K562 (cell line): ENCODE results near the gene KMT2E. TPM values are rescaled to one million over a fixed set of nuclear protein-coding genes. Genes with fewer than 3 reads are reported as not detected.

ENCODE experiments used
- ATAC-seq: fragments of 200-7000 bp; cut with Tn5 transposase; 3 replicates; pipeline ENCODE4 v1.9.1; 2020; ENCODE audit warnings: moderate library complexity
- BruUV-seq: library from RNA; stranded (reverse); fragments of 400-500 nt; replicated peaks from 2 replicates; lab custom pipeline; 2021; lab: Mats Ljungman, UMichigan
- CTCF ChIA-PET: fragments of 300-600 bp; formaldehyde crosslinking; extraction: SDS; loops from one replicate; lab custom pipeline; 2021; ENCODE audit warnings: low intra/inter-chr PET ratio; lab: Yijun Ruan, JAX
- POLR2A ChIA-PET: fragments of 300-600, 350-650 bp; sonication (Branson Sonifier 250); formaldehyde crosslinking; extraction: SDS; loops from one replicate; lab custom pipeline; 2021; ENCODE audit warnings: antibody characterized with exemption, inconsistent platforms; lab: Yijun Ruan, JAX
- DNase-seq, 4 experiments: peaks; one replicate each; pipeline versions ENCODE4 v3.0.0 to v3.0.0-alpha.2; 2011 to 2018; ENCODE audit warnings: low spot score in 3 of 4, mixed read lengths in 3 of 4; ENCODE audit errors: extremely low read depth in 1 of 4
- FAIRE-seq: peaks from 2 replicates; lab custom pipeline; 2011; peaks lifted over from hg19 to GRCh38; lab: Jason Lieb, UNC
- H2AFZ ChIP-seq: 2 replicates; pipeline ENCODE4 v1.6.0; 2011; ENCODE audit warnings: low read depth, low read length, control low read depth, inconsistent platforms
- H3K27ac ChIP-seq: fragments of 200-600 bp; 3 replicates; pipeline ENCODE4 v1.8.0; 2011; ENCODE audit warnings: low read depth, mild to moderate bottlenecking, control low read depth, inconsistent platforms, low read length, moderate library complexity, mixed read lengths; ENCODE audit errors: extremely low read depth
- H3K27me3 ChIP-seq, 2 experiments: fragments of 300-600 bp in 1 of 2; 2 replicates in 1 of 2; 3 replicates in 1 of 2; pipeline versions ENCODE4 v1.6.0 to v1.8.0; 2011; ENCODE audit warnings: inconsistent platforms in 2 of 2, low read length in 2 of 2, mild to moderate bottlenecking in 1 of 2, mixed read lengths in 1 of 2, moderate library complexity in 1 of 2; ENCODE audit not compliant: control insufficient read depth in 2 of 2, insufficient read depth in 2 of 2
- H3K36me3 ChIP-seq: fragments of 300-600 bp; 3 replicates; pipeline ENCODE4 v1.8.0; 2011; ENCODE audit warnings: mild to moderate bottlenecking, low read length, inconsistent platforms; ENCODE audit not compliant: control insufficient read depth, insufficient read depth
- H3K4me1 ChIP-seq, 2 experiments: fragments of 200-600 bp in 1 of 2; replicated peaks in 1 of 2; 2 replicates in 1 of 2; 3 replicates in 1 of 2; pipeline versions ENCODE4 v1.5.1 to v1.8.0; 2011; ENCODE audit warnings: inconsistent platforms in 2 of 2, low read length in 2 of 2, mild to moderate bottlenecking in 1 of 2, mixed read lengths in 1 of 2, moderate library complexity in 1 of 2; ENCODE audit not compliant: control insufficient read depth in 2 of 2, insufficient read depth in 2 of 2
- H3K4me2 ChIP-seq: 2 replicates; pipeline ENCODE4 v1.6.1; 2011; ENCODE audit warnings: low read length, control low read depth, inconsistent platforms, mixed read lengths; ENCODE audit not compliant: insufficient read depth
- H3K4me3 ChIP-seq: fragments of 200-600 bp; sonication (generic), shearing (Covaris generic); 2 replicates; pipeline ENCODE4 v1.5.1; 2016; ENCODE audit warnings: control low read depth, inconsistent platforms
- H3K79me2 ChIP-seq: fragments of 200-600 bp; 3 replicates; pipeline ENCODE4 v1.8.0; 2011; ENCODE audit warnings: low read length, inconsistent platforms; ENCODE audit not compliant: control insufficient read depth, insufficient read depth
- H3K9ac ChIP-seq, 2 experiments: 2 replicates each; pipeline versions ENCODE4 v1.6.0 to v1.6.1; 2011; ENCODE audit warnings: low read depth in 2 of 2, low read length in 2 of 2, control low read depth in 1 of 2, inconsistent platforms in 1 of 2, mild to moderate bottlenecking in 1 of 2, mixed read lengths in 1 of 2; ENCODE audit not compliant: insufficient read depth in 1 of 2
- H3K9me1 ChIP-seq: one replicate; pipeline ENCODE4 v1.6.0; 2011; ENCODE audit warnings: inconsistent platforms, mild to moderate bottlenecking, low read length, moderate library complexity; ENCODE audit not compliant: control insufficient read depth, insufficient read depth
- H3K9me3 ChIP-seq: replicated peaks from 2 replicates; pipeline ENCODE4 v1.5.1; 2011; ENCODE audit warnings: low read depth, low read length, inconsistent platforms; ENCODE audit not compliant: control insufficient read depth, insufficient read depth
- H4K20me1 ChIP-seq: replicated peaks from 2 replicates; pipeline ENCODE4 v1.6.1; 2011; ENCODE audit warnings: low read length, inconsistent platforms, mixed read lengths; ENCODE audit not compliant: control insufficient read depth, insufficient read depth
- KAT7 ChIP-seq: sonication (generic); formaldehyde crosslinking; IDR thresholded peaks from 2 replicates; pipeline ENCODE4 v1.8.0; 2022; ENCODE audit warnings: missing genetic modification reagents, mild to moderate bottlenecking, borderline replicate concordance
- MEIS2 ChIP-seq: fragments of 450-650 bp; IDR thresholded peaks from 2 replicates; pipeline ENCODE4 v1.6.1; 2014; ENCODE audit warnings: mild to moderate bottlenecking; ENCODE audit not compliant: partially characterized antibody
- PML ChIP-seq: IDR thresholded peaks from 2 replicates; pipeline ENCODE4 v1.6.1; 2012; ENCODE audit warnings: low read length, inconsistent platforms
- POLR2A ChIP-seq: fragments of 450-650 bp; conservative IDR thresholded peaks from 2 replicates; pipeline ENCODE4 v1.6.1; 2016
- PRMT5 ChIP-seq: sonication (generic); formaldehyde crosslinking; IDR thresholded peaks from 2 replicates; pipeline ENCODE4 v1.5.0; 2020; ENCODE audit warnings: missing genetic modification reagents
- SAFB ChIP-seq: fragments of 200-400 bp; formaldehyde crosslinking; IDR thresholded peaks from 2 replicates; pipeline ENCODE4 v1.6.1; 2017; ENCODE audit warnings: low read depth, low read length, borderline replicate concordance
- ZNF507 ChIP-seq: conservative IDR thresholded peaks from 2 replicates; pipeline ENCODE4 v1.6.1; 2017; ENCODE audit warnings: missing genetic modification characterization, missing compliant biosample characterization
- whole genome bisulfite sequencing: fragments of 100-300 bp; shearing (Covaris generic); methylation state at CpG from one replicate; pipeline ENCODE4 v1.1.6; 2016; ENCODE audit warnings: low coverage, mixed read lengths; ENCODE audit not compliant: insufficient coverage; ENCODE audit errors: missing lambda C conversion rate; 5-methylcytosine and 5-hydroxymethylcytosine counted together
- in situ Hi-C: fragments of 300-500 bp; cut with MboI; formaldehyde crosslinking; loops from 4 replicates; pipeline ENCODE4 v1.15.0; 2018; ENCODE audit warnings: inconsistent platforms, mixed read lengths
- intact Hi-C: fragments of 100-400 bp; cut with micrococcal nuclease; formaldehyde crosslinking; loops from 2 replicates; pipeline ENCODE4 v1.14.2; 2022
- polyA plus RNA-seq, 8 experiments: library from polyadenylated mRNA; depleted of rRNA in 4 of 8; stranded (reverse) in 5 of 8; unstranded in 3 of 8; fragments of >200 nt; fragmentation: Nextera tagmentation in 2 of 8; fragmentation: Illumina TruSeq in 1 of 8; extraction: Ambion mirVana in 2 of 8; extraction: Trizol in 1 of 8; gene quantifications; 2 replicates each; pipeline versions ENCODE4 v1.2.1 to v1.2.3, GENCODE V29; 2011 to 2014; ENCODE audit warnings: inconsistent platforms in 1 of 8, missing spikeins in 1 of 8
- total RNA-seq, 7 experiments: library from RNA; depleted of rRNA in 6 of 7; stranded (reverse); fragments of >200 nt in 6 of 7; fragmentation: Illumina TruSeq in 2 of 7; extraction: Trizol in 2 of 7; gene quantifications; 2 replicates each; pipeline versions ENCODE4 v1.2.1 to v1.2.3, GENCODE V29; 2011 to 2021; ENCODE audit warnings: low replicate concordance in 1 of 7
- TF ChIP-seq, protein P1 (sequence below): sonication (generic); formaldehyde crosslinking; IDR thresholded peaks from 2 replicates; pipeline ENCODE4 v1.9.0; 2022; ENCODE audit warnings: mild to moderate bottlenecking, missing genetic modification reagents
- TF ChIP-seq, protein P2 (sequence below): fragments of 450-650 bp; IDR thresholded peaks from 2 replicates; pipeline ENCODE4 v1.6.1; 2016
- TF ChIP-seq, protein P3 (sequence below), 2 experiments: IDR thresholded peaks; 2 replicates each; pipeline ENCODE4 v1.6.1; 2012; ENCODE audit warnings: improper control_type of control experiment in 2 of 2, low read depth in 2 of 2, low read length in 2 of 2, borderline replicate concordance in 1 of 2
- TF ChIP-seq, protein P4 (sequence below), 2 experiments: IDR thresholded peaks in 1 of 2; conservative IDR thresholded peaks in 1 of 2; 2 replicates each; pipeline ENCODE4 v1.6.1; 2016; ENCODE audit warnings: low read depth in 2 of 2, mild to moderate bottlenecking in 1 of 2, missing compliant biosample characterization in 1 of 2, missing genetic modification characterization in 1 of 2, moderate library complexity in 1 of 2
- TF ChIP-seq, protein P5 (sequence below): sonication (generic); IDR thresholded peaks from 2 replicates; pipeline ENCODE4 v1.6.1; 2016

KMT2E gene
- total and polyA plus RNA-seq, 9 of the 15 experiments (the other 6 are each of a cell fraction or from before 2014, with no cell fraction given), result 8.9 to 55.3 (median 38.1) TPM

DNA sequence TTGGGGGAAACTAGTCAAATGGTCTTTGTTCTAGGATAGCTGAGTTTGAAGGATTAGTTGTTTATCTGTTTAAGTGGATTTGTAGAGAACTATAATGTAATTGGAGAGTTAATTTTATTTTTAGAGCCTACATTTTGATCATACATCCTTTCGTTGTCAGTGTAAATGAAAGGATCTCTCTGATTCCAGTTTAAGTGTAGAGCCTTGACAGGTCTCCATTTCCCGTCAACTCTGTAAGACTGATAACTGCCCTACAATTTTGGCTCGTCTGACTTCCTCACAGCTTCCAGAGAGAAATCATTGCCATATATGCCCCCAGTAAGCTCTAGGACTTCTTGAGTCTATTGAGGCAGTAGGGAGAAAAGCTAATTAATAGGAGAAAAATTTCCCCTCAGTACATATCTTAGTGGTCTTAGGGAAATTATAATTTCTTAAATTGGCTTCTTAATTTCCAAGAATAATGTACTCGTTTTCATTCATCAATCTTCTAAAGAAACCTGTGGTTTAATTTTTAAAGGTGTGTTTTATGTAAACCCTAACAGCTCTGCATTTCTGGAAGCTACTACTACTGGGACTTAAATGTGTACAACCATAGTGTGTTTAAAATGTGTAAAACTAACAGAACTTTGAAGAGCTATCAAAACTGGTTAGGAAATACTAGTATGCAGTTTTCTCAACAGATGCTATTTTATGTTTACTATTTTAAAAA, 3.8 kb downstream of the KMT2E start:
- peaks cover 11 to 17% of the 10 kb centered on the region in 2 experiments; a peak in 4 of 5 replicates for H3K4me1 ChIP-seq
- ATAC-seq (peak; percentile 7), DNase-seq (peak in 2 of 4 experiments; percentile 25 to 66), FAIRE-seq (peak; percentile 40)
- H4K20me1 ChIP-seq, result peaks cover 27% of the 10 kb centered on the region
- H3K9ac ChIP-seq, result peak overlapping the region in 1 of 2 experiments; percentile 100; a peak in 2 of 4 replicates
- peak overlapping the region; percentile 65 for H3K4me2 ChIP-seq
- POLR2A ChIA-PET, result interaction anchor here (0.6 to 5.7 kb wide), 9 partner anchors 9 to 50 kb away, joined by 3 to 144 read pairs (median 3); no protein-coding TSS in a partner anchor
- peak overlapping the region; percentile 78 for H3K4me3 ChIP-seq
- H3K27me3 ChIP-seq, result no peaks in the 10 kb centered on the region
- in situ Hi-C loops, result no loop called here
- H2AFZ ChIP-seq, result no peak overlapping the region
- peaks cover 98% of the 10 kb centered on the region for H3K79me2 ChIP-seq
- no peaks in the 10 kb centered on the region for H3K9me3 ChIP-seq
- intact Hi-C loops, result loop anchor here (10.0 kb wide), 2 partner anchors 367 to 507 kb away; partner anchors contain the start of genes PUS7 and SRPK2
- H3K36me3 ChIP-seq, result peaks cover 9% of the 10 kb centered on the region; the same call in 1 of the 3 replicates
- H3K9me1 ChIP-seq, result no peaks in the 10 kb centered on the region
- peak overlapping the region; percentile 37; the same call in 2 of the 3 replicates for H3K27ac ChIP-seq
- TF ChIP-seq PML, result no peak
- TF ChIP-seq, protein P1, sequence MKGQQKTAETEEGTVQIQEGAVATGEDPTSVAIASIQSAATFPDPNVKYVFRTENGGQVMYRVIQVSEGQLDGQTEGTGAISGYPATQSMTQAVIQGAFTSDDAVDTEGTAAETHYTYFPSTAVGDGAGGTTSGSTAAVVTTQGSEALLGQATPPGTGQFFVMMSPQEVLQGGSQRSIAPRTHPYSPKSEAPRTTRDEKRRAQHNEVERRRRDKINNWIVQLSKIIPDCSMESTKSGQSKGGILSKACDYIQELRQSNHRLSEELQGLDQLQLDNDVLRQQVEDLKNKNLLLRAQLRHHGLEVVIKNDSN (CRISPR knock-in tag), result no peak
- TF ChIP-seq POLR2A, result 0 out of 2 replicates have a peak, but pooled peaks have one; percentile 5
- TF ChIP-seq, protein P2, sequence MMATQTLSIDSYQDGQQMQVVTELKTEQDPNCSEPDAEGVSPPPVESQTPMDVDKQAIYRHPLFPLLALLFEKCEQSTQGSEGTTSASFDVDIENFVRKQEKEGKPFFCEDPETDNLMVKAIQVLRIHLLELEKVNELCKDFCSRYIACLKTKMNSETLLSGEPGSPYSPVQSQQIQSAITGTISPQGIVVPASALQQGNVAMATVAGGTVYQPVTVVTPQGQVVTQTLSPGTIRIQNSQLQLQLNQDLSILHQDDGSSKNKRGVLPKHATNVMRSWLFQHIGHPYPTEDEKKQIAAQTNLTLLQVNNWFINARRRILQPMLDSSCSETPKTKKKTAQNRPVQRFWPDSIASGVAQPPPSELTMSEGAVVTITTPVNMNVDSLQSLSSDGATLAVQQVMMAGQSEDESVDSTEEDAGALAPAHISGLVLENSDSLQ, result peak; percentile 69
- TF ChIP-seq, protein P3, sequence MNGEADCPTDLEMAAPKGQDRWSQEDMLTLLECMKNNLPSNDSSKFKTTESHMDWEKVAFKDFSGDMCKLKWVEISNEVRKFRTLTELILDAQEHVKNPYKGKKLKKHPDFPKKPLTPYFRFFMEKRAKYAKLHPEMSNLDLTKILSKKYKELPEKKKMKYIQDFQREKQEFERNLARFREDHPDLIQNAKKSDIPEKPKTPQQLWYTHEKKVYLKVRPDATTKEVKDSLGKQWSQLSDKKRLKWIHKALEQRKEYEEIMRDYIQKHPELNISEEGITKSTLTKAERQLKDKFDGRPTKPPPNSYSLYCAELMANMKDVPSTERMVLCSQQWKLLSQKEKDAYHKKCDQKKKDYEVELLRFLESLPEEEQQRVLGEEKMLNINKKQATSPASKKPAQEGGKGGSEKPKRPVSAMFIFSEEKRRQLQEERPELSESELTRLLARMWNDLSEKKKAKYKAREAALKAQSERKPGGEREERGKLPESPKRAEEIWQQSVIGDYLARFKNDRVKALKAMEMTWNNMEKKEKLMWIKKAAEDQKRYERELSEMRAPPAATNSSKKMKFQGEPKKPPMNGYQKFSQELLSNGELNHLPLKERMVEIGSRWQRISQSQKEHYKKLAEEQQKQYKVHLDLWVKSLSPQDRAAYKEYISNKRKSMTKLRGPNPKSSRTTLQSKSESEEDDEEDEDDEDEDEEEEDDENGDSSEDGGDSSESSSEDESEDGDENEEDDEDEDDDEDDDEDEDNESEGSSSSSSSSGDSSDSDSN (IDR thresholded peaks at IDR 0.05; ENCODE audit: borderline replicate concordance in 1 of 2, low read depth in 2 of 2, low read length in 2 of 2), result no peak
- TF ChIP-seq, protein P4, sequence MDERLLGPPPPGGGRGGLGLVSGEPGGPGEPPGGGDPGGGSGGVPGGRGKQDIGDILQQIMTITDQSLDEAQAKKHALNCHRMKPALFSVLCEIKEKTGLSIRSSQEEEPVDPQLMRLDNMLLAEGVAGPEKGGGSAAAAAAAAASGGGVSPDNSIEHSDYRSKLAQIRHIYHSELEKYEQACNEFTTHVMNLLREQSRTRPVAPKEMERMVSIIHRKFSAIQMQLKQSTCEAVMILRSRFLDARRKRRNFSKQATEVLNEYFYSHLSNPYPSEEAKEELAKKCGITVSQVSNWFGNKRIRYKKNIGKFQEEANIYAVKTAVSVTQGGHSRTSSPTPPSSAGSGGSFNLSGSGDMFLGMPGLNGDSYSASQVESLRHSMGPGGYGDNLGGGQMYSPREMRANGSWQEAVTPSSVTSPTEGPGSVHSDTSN (CRISPR knock-in tag; IDR thresholded peaks at IDR 0.05; ENCODE audit: low read depth), result no peak
- TF ChIP-seq, protein P4 (tag; conservative IDR thresholded peaks at IDR 0.05; ENCODE audit: low read depth), result peak; percentile 64; the same call in 1 of the 2 replicates
- TF ChIP-seq SAFB, result no peak
- no peak for TF ChIP-seq ZNF507 (tag)
- 0 out of 2 replicates have a peak, but pooled peaks have one; percentile 21 for TF ChIP-seq KAT7
- TF ChIP-seq MEIS2, result peak; percentile 73
- TF ChIP-seq, protein P5, sequence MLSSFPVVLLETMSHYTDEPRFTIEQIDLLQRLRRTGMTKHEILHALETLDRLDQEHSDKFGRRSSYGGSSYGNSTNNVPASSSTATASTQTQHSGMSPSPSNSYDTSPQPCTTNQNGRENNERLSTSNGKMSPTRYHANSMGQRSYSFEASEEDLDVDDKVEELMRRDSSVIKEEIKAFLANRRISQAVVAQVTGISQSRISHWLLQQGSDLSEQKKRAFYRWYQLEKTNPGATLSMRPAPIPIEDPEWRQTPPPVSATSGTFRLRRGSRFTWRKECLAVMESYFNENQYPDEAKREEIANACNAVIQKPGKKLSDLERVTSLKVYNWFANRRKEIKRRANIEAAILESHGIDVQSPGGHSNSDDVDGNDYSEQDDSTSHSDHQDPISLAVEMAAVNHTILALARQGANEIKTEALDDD, result peak; percentile 60
- no peak for TF ChIP-seq PRMT5 (CRISPR knock-in tag)
- CTCF ChIA-PET, result no interaction called here
- no TSS peak for BruUV-seq
- 1% methylated on average over 4 of the region's 4 CpGs for WGBS
